GM12878 (cell line): ENCODE measurements around the gene FN3K. TPM values are rescaled to one million over a fixed set of nuclear protein-coding genes. Genes with fewer than 3 reads are reported as not detected.

Experiments
- ATAC-seq: fragments of 200-7000 bp; cut with Tn5 transposase; 3 replicates; pipeline ENCODE4 v1.9.1; 2020; ENCODE audit warnings: mild to moderate bottlenecking, moderate library complexity
- BruUV-seq: library from RNA; stranded (reverse); fragments of 400-500 nt; replicated peaks from 2 replicates; lab custom pipeline; 2021; lab: Mats Ljungman, UMichigan
- CTCF ChIA-PET: fragments of 300-600 bp; sonication (Branson Sonifier 250); formaldehyde crosslinking; extraction: SDS; loops from one replicate; lab custom pipeline; 2021; ENCODE audit warnings: inconsistent platforms; lab: Yijun Ruan, JAX
- POLR2A ChIA-PET: fragments of 350-600 bp; formaldehyde crosslinking; extraction: SDS; loops from one replicate; lab custom pipeline; 2021; ENCODE audit warnings: inconsistent platforms; lab: Charles Lee
- RAD21 ChIA-PET: fragments of 300-600 bp; sonication (Branson Sonifier 250); formaldehyde crosslinking; loops from one replicate; lab custom pipeline; 2023; ENCODE audit warnings: antibody characterized with exemption; ENCODE audit not compliant: unreplicated experiment; lab: Charles Lee
- SMC1A ChIA-PET: fragments of 300-600 bp; sonication (Branson Sonifier 250); formaldehyde crosslinking; loops from one replicate; lab custom pipeline; 2023; ENCODE audit not compliant: unreplicated experiment, uncharacterized antibody; lab: Charles Lee
- DNase-seq: peaks from one replicate; pipeline ENCODE4 v3.0.0-alpha.2; 2011; ENCODE audit warnings: low read depth, low spot score
- FAIRE-seq: peaks from 3 replicates; lab custom pipeline; 2011; peaks lifted over from hg19 to GRCh38; lab: Jason Lieb, UNC
- H2AFZ ChIP-seq: 2 replicates; pipeline ENCODE4 v1.6.0; 2011; ENCODE audit warnings: low read depth, low read length, control low read depth; ENCODE audit not compliant: control insufficient read depth
- H3K27ac ChIP-seq: 2 replicates; pipeline ENCODE4 v1.5.1; 2011; ENCODE audit warnings: control low read depth; ENCODE audit not compliant: control insufficient read depth, insufficient read depth
- H3K27me3 ChIP-seq, 2 experiments: replicated peaks in 1 of 2; 2 replicates each; pipeline versions ENCODE4 v1.6.0 to v1.6.1; 2011; ENCODE audit warnings: low read length in 1 of 2; ENCODE audit not compliant: control insufficient read depth in 2 of 2, insufficient read depth in 2 of 2
- H3K36me3 ChIP-seq, 2 experiments: 2 replicates each; pipeline ENCODE4 v1.5.1; 2011; ENCODE audit warnings: low read length in 1 of 2; ENCODE audit not compliant: control insufficient read depth in 2 of 2, insufficient read depth in 2 of 2
- H3K4me1 ChIP-seq: 2 replicates; pipeline ENCODE4 v1.6.1; 2011; ENCODE audit warnings: mild to moderate bottlenecking, low read length, moderate library complexity, mixed read lengths; ENCODE audit not compliant: control insufficient read depth, insufficient read depth
- H3K4me2 ChIP-seq: 2 replicates; pipeline ENCODE4 v1.6.0; 2011; ENCODE audit warnings: control low read depth; ENCODE audit not compliant: control insufficient read depth, insufficient read depth
- H3K4me3 ChIP-seq: fragments of 200-600 bp; sonication (generic); 2 replicates; pipeline ENCODE4 v1.5.1; 2016
- H3K79me2 ChIP-seq: 2 replicates; pipeline ENCODE4 v1.6.0; 2011; ENCODE audit warnings: low read length; ENCODE audit not compliant: control insufficient read depth, insufficient read depth
- H3K9ac ChIP-seq: 2 replicates; pipeline ENCODE4 v1.8.0; 2011; ENCODE audit warnings: low read length, control low read depth, mixed read lengths; ENCODE audit not compliant: control insufficient read depth, insufficient read depth
- H3K9me3 ChIP-seq: replicated peaks from 3 replicates; pipeline ENCODE4 v1.5.1; 2011; ENCODE audit warnings: mild to moderate bottlenecking, low read length; ENCODE audit not compliant: control insufficient read depth, insufficient read depth
- H4K20me1 ChIP-seq: 2 replicates; pipeline ENCODE4 v1.6.0; 2011; ENCODE audit not compliant: control insufficient read depth, insufficient read depth
- BACH1 ChIP-seq: fragments of 450-650 bp; IDR thresholded peaks from 2 replicates; pipeline ENCODE4 v1.6.1; 2017; ENCODE audit warnings: mild to moderate bottlenecking, borderline replicate concordance
- CBX3 ChIP-seq: fragments of 200-600 bp; sonication (generic); IDR thresholded peaks from 2 replicates; pipeline ENCODE4 v1.6.1; 2016; ENCODE audit warnings: low read depth, borderline replicate concordance
- ETV6 ChIP-seq, 2 experiments: fragments of 450-650 bp in 1 of 2; IDR thresholded peaks in 1 of 2; conservative IDR thresholded peaks in 1 of 2; 2 replicates each; pipeline ENCODE4 v1.6.1; 2014; ENCODE audit warnings: antibody characterized with exemption in 1 of 2, borderline replicate concordance in 1 of 2, low read depth in 1 of 2, mild to moderate bottlenecking in 1 of 2, moderate library complexity in 1 of 2
- MEF2A ChIP-seq: IDR thresholded peaks from 2 replicates; pipeline ENCODE4 v1.6.1; 2011; ENCODE audit warnings: low read depth, mild to moderate bottlenecking, low read length, moderate library complexity; ENCODE audit not compliant: insufficient read depth
- NR2C2 ChIP-seq: IDR thresholded peaks from 2 replicates; pipeline ENCODE4 v1.6.1; 2011; ENCODE audit warnings: borderline replicate concordance, low read depth; ENCODE audit not compliant: control insufficient read depth, insufficient read length
- NR2F1 ChIP-seq: fragments of 450-650 bp; conservative IDR thresholded peaks from 2 replicates; pipeline ENCODE4 v1.6.1; 2017; ENCODE audit warnings: mild to moderate bottlenecking
- PAX5 ChIP-seq: IDR thresholded peaks from 2 replicates; pipeline ENCODE4 v1.6.1; 2011; ENCODE audit warnings: low read depth, low read length, borderline replicate concordance
- PML ChIP-seq: IDR thresholded peaks from 2 replicates; pipeline ENCODE4 v1.6.1; 2012; ENCODE audit warnings: low read length, inconsistent platforms
- RAD21 ChIP-seq: IDR thresholded peaks from 2 replicates; pipeline ENCODE4 v1.6.1; 2011; ENCODE audit warnings: mild to moderate bottlenecking, low read depth, low read length, moderate library complexity; ENCODE audit not compliant: insufficient read depth
- RBBP5 ChIP-seq: fragments of 200-600 bp; sonication (generic); conservative IDR thresholded peaks from 2 replicates; pipeline ENCODE4 v1.6.1; 2016
- ZNF384 ChIP-seq: IDR thresholded peaks from 2 replicates; pipeline ENCODE4 v1.6.1; 2012; ENCODE audit warnings: low read depth, mild to moderate bottlenecking, low read length, improper control_type of control experiment, borderline replicate concordance
- WGBS: methylation state at CpG from one replicate; pipeline ENCODE4 v1.1.6; 2016; ENCODE audit warnings: low lambda C conversion rate; ENCODE audit not compliant: insufficient replicate concordance, insufficient coverage; ENCODE audit errors: missing lambda C conversion rate; 5-methylcytosine and 5-hydroxymethylcytosine counted together
- in situ Hi-C: fragments of 300-500 bp; cut with MboI; formaldehyde crosslinking; loops from 9 replicates; pipeline ENCODE4 v1.14.3; 2018; ENCODE audit warnings: mixed read lengths
- intact Hi-C: fragments of 100-400 bp; cut with micrococcal nuclease; formaldehyde crosslinking; loops from one replicate; pipeline ENCODE4 v1.14.2; 2022; ENCODE audit not compliant: unreplicated experiment
- polyA plus RNA-seq, 11 experiments: library from polyadenylated mRNA; depleted of rRNA in 4 of 11; unstranded in 6 of 11; stranded (reverse) in 5 of 11; fragments of >200 nt; fragmentation: Nextera tagmentation in 4 of 11; fragmentation: Illumina TruSeq in 1 of 11; extraction: Ambion mirVana in 4 of 11; extraction: Trizol in 1 of 11; gene quantifications; 1 replicate in 1 of 11; 2 replicates in 10 of 11; pipeline versions ENCODE4 v1.2.1 to v1.2.3, GENCODE V29; 2011 to 2016; ENCODE audit warnings: inconsistent platforms in 2 of 11, missing spikeins in 2 of 11, low read depth in 1 of 11
- total RNA-seq, 4 experiments: library from RNA; depleted of rRNA in 3 of 4; stranded (reverse); fragments of >200 nt in 3 of 4; fragmentation: Illumina TruSeq in 1 of 4; extraction: Trizol in 1 of 4; gene quantifications; 2 replicates each; pipeline versions ENCODE4 v1.2.1 to v1.2.3, GENCODE V29; 2013 to 2021

The FN3K gene
- total and polyA plus RNA-seq, 10 of the 15 experiments (the other 5 are each of a cell fraction or from before 2014, with no cell fraction given): 0.08 to 0.51 (median 0.17) TPM; not detected in 7

- Histone ChIP-seq H2AFZ (no peak overlapping the region), H3K9ac (no peak overlapping the region), H3K9me3 (no peaks in the 10 kb centered on the region)
- POLR2A ChIA-PET: interaction anchor here (0.6 kb wide), 1 partner anchor 76 kb away, joined by 10 read pairs; no protein-coding TSS in a partner anchor
- WGBS: 95% methylated on average over 18 of the region's 19 CpGs
- CTCF ChIA-PET: no interaction called here
- no peak for TF ChIP-seq RAD21
- no peak for TF ChIP-seq ZNF384
- TF ChIP-seq PML: no peak
- TF ChIP-seq MEF2A: no peak
- no peak for TF ChIP-seq NR2C2
- no peak for TF ChIP-seq BACH1
- TF ChIP-seq RBBP5: no peak
- no peak for TF ChIP-seq ETV6 (conservative IDR thresholded peaks at IDR 0.05 in 1 of 2, IDR thresholded peaks at IDR 0.05 in 1 of 2; ENCODE audit: borderline replicate concordance in 1 of 2, low read depth in 1 of 2)
- no peak for TF ChIP-seq NR2F1
- no peak for TF ChIP-seq PAX5
- no peak for TF ChIP-seq CBX3
- TF ChIP-seq, all 136 proteins: peak for 0
- Histone ChIP-seq H3K79me2 (no peaks in the 10 kb centered on the region), H4K20me1 (no peaks in the 10 kb centered on the region; the same call in 1 of the 2 replicates), H3K36me3 (peaks cover 0 to 4% of the 10 kb centered on the region in 2 experiments; a peak in 3 of 4 replicates), H3K4me2 (no peak overlapping the region), H3K4me1 (peaks cover 8% of the 10 kb centered on the region; the same call in 1 of the 2 replicates), H3K4me3 (no peak overlapping the region), H3K27ac (no peak overlapping the region), H3K27me3 (no peaks in the 10 kb centered on the region)
- SMC1A ChIA-PET: no interaction called here
- ATAC-seq (no peak), DNase-seq (no peak), FAIRE-seq (no peak)
- RAD21 ChIA-PET: interaction anchor here (1.0 kb wide), 1 partner anchor 127 kb away, joined by 3 read pairs; no protein-coding TSS in a partner anchor
- no TSS peak for BruUV-seq
- intact Hi-C loops: loop anchor here (10.0 kb wide), 1 partner anchor 76 kb away; no protein-coding TSS in a partner anchor
- in situ Hi-C loops: no loop called here
Observed at GRCh38 chr17:82789051-82789592, 53.7 kb downstream of the FN3K start.
